H9 (cell line): ENCODE results near the gene CD81. TPM values are rescaled to one million over a fixed set of nuclear protein-coding genes. Genes with fewer than 3 reads are reported as not detected.
A peak's percentile ranks its signal among the peaks of the same experiment; 100 is the strongest.

Source experiments
- DNase-seq: peaks from one replicate; pipeline ENCODE4 v3.0.0-alpha.2; 2017
- H2AFZ ChIP-seq: one replicate; pipeline ENCODE4 v1.6.1; 2013; ENCODE audit warnings: mild to moderate bottlenecking, low read length, control low read depth, moderate library complexity
- H2AK5ac ChIP-seq: 2 replicates; pipeline ENCODE4 v1.6.1; 2013; ENCODE audit warnings: low read length, control low read depth, mixed read lengths; ENCODE audit not compliant: insufficient read length
- H2BK120ac ChIP-seq: one replicate; pipeline ENCODE4 v1.6.1; 2013; ENCODE audit warnings: low read depth, mild to moderate bottlenecking, low read length, control low read depth, inconsistent platforms; ENCODE audit not compliant: poor library complexity, severe bottlenecking
- H2BK12ac ChIP-seq: 2 replicates; pipeline ENCODE4 v1.6.1; 2013; ENCODE audit warnings: low read length, control low read depth, mixed read lengths, low read depth; ENCODE audit not compliant: insufficient read length
- H2BK15ac ChIP-seq: 2 replicates; pipeline ENCODE4 v1.6.1; 2013; ENCODE audit warnings: low read depth, low read length, control low read depth
- H2BK20ac ChIP-seq: one replicate; pipeline ENCODE4 v1.6.1; 2013; ENCODE audit warnings: low read depth, mild to moderate bottlenecking, low read length, control low read depth, inconsistent platforms; ENCODE audit not compliant: poor library complexity, severe bottlenecking
- H2BK5ac ChIP-seq: 2 replicates; pipeline ENCODE4 v1.6.1; 2013; ENCODE audit warnings: low read length, control low read depth, mixed read lengths; ENCODE audit not compliant: insufficient read length
- H3K14ac ChIP-seq: 2 replicates; pipeline ENCODE4 v1.6.1; 2013; ENCODE audit warnings: low read length, control low read depth; ENCODE audit not compliant: insufficient read depth
- H3K18ac ChIP-seq: 2 replicates; pipeline ENCODE4 v1.6.1; 2013; ENCODE audit warnings: low read depth, mild to moderate bottlenecking, mixed read lengths, low read length, control low read depth; ENCODE audit not compliant: insufficient read length
- H3K23ac ChIP-seq: 2 replicates; pipeline ENCODE4 v1.6.1; 2013; ENCODE audit warnings: low read length, control low read depth, mixed read lengths, low read depth; ENCODE audit not compliant: insufficient read length
- H3K23me2 ChIP-seq: 2 replicates; pipeline ENCODE4 v1.6.1; 2013; ENCODE audit warnings: low read depth, mild to moderate bottlenecking, mixed read lengths, low read length, control low read depth; ENCODE audit not compliant: insufficient read length, poor library complexity, severe bottlenecking
- H3K27ac ChIP-seq: 2 replicates; pipeline ENCODE4 v1.5.1; 2013; ENCODE audit warnings: low read length, control low read depth, mixed read lengths, low read depth; ENCODE audit not compliant: insufficient read length
- H3K27me3 ChIP-seq: 2 replicates; pipeline ENCODE4 v1.6.1; 2013; ENCODE audit warnings: low read length, control low read depth, inconsistent platforms; ENCODE audit not compliant: insufficient read depth
- H3K4ac ChIP-seq: 2 replicates; pipeline ENCODE4 v1.6.1; 2013; ENCODE audit warnings: low read depth, mild to moderate bottlenecking, control low read depth, inconsistent platforms, low read length, moderate library complexity
- H3K4me1 ChIP-seq: 2 replicates; pipeline ENCODE4 v1.6.1; 2013; ENCODE audit warnings: low read length, control low read depth, inconsistent platforms; ENCODE audit not compliant: insufficient read depth
- H3K4me2 ChIP-seq: 2 replicates; pipeline ENCODE4 v1.6.1; 2013; ENCODE audit warnings: low read length, control low read depth, mixed read lengths; ENCODE audit not compliant: insufficient read length, insufficient read depth
- H3K56ac ChIP-seq: 2 replicates; pipeline ENCODE4 v1.6.1; 2013; ENCODE audit warnings: low read depth, mild to moderate bottlenecking, mixed read lengths, low read length, control low read depth; ENCODE audit not compliant: insufficient read length
- H3K79me1 ChIP-seq: 2 replicates; pipeline ENCODE4 v1.6.1; 2013; ENCODE audit warnings: low read depth, mild to moderate bottlenecking, moderate library complexity, low read length, control low read depth, inconsistent platforms; ENCODE audit not compliant: insufficient read depth, poor library complexity, severe bottlenecking
- H3K79me2 ChIP-seq: 2 replicates; pipeline ENCODE4 v1.6.1; 2013; ENCODE audit warnings: low read length, control low read depth, inconsistent platforms; ENCODE audit not compliant: insufficient read depth
- H3K9ac ChIP-seq: 2 replicates; pipeline ENCODE4 v1.6.1; 2013; ENCODE audit warnings: low read length, control low read depth, mixed read lengths; ENCODE audit not compliant: insufficient read length; ENCODE audit errors: extremely low read depth
- H3K9me3 ChIP-seq: one replicate; pipeline ENCODE4 v1.6.1; 2013; ENCODE audit warnings: low read depth, low read length, inconsistent platforms; ENCODE audit not compliant: control insufficient read depth
- H3T11ph ChIP-seq: one replicate; pipeline ENCODE4 v1.6.1; 2013; ENCODE audit warnings: mild to moderate bottlenecking, low read length, control low read depth, inconsistent platforms
- H4K20me1 ChIP-seq: one replicate; pipeline ENCODE4 v1.6.1; 2013; ENCODE audit not compliant: control insufficient read depth, insufficient read length, insufficient read depth
- H4K5ac ChIP-seq: 2 replicates; pipeline ENCODE4 v1.6.1; 2013; ENCODE audit warnings: low read depth, mild to moderate bottlenecking, mixed read lengths, low read length, control low read depth; ENCODE audit not compliant: insufficient read length
- H4K8ac ChIP-seq: replicated peaks from 2 replicates; pipeline ENCODE4 v1.6.1; 2013; ENCODE audit warnings: low read length, control low read depth, mixed read lengths, low read depth; ENCODE audit not compliant: insufficient read length
- H4K91ac ChIP-seq: 2 replicates; pipeline ENCODE4 v1.6.1; 2013; ENCODE audit warnings: low read depth, mild to moderate bottlenecking, moderate library complexity, mixed read lengths, low read length, control low read depth; ENCODE audit not compliant: insufficient read length
- H3K27ac Mint-ChIP-seq, 3 experiments: 2 replicates in 2 of 3; 3 replicates in 1 of 3; pipeline ENCODE4 v1.8.0; 2020 to 2021; ENCODE audit warnings: mixed read lengths in 3 of 3, mild to moderate bottlenecking in 1 of 3, moderate library complexity in 1 of 3
- H3K27me3 Mint-ChIP-seq: 2 replicates; pipeline ENCODE4 v1.8.0; 2021; ENCODE audit warnings: low read depth, mild to moderate bottlenecking, moderate library complexity, mixed read lengths
- H3K36me3 Mint-ChIP-seq, 3 experiments: 2 replicates in 2 of 3; 3 replicates in 1 of 3; pipeline ENCODE4 v1.8.0; 2020 to 2021; ENCODE audit warnings: low read depth in 3 of 3, mixed read lengths in 3 of 3; ENCODE audit not compliant: insufficient read depth in 1 of 3
- H3K4me1 Mint-ChIP-seq, 2 experiments: 2 replicates each; pipeline ENCODE4 v1.8.0; 2020; ENCODE audit warnings: mixed read lengths in 2 of 2
- H3K4me3 Mint-ChIP-seq, 2 experiments: 2 replicates in 1 of 2; 3 replicates in 1 of 2; pipeline ENCODE4 v1.8.0; 2020 to 2021; ENCODE audit warnings: mild to moderate bottlenecking in 2 of 2, mixed read lengths in 2 of 2, moderate library complexity in 1 of 2
- H3K9me3 Mint-ChIP-seq, 2 experiments: 2 replicates in 1 of 2; 3 replicates in 1 of 2; pipeline ENCODE4 v1.8.0; 2020; ENCODE audit warnings: mild to moderate bottlenecking in 2 of 2, mixed read lengths in 2 of 2, moderate library complexity in 1 of 2
- CTCF ChIP-seq: fragments of 200-600 bp; sonication (generic); conservative IDR thresholded peaks from 3 replicates; pipeline ENCODE4 v1.8.0; 2021; ENCODE audit warnings: antibody characterized with exemption, mild to moderate bottlenecking
- WGBS: extraction: QIAGEN DNeasy Blood & Tissue Kit; methylation state at CpG from one replicate; pipeline ENCODE4 v1.1.7; 2013; ENCODE audit warnings: missing lambda C conversion rate, low lambda C conversion rate, mixed read lengths; ENCODE audit not compliant: insufficient read length; ENCODE audit errors: extremely low coverage; 5-methylcytosine and 5-hydroxymethylcytosine counted together
- total RNA-seq: library from RNA; stranded (reverse); gene quantifications from 2 replicates; pipeline ENCODE4 v1.2.1, GENCODE V29; 2021

CD81 gene
- total RNA-seq, 1 experiment from 2014 or later = 246 TPM

GRCh38 chr11:2443881-2444820 lies 67.0 kb downstream of the CD81 start, which contains the start of gene TRPM5:
TRPM5 (minus strand) TSS chr11:2444514; CDS start chr11:2423036, 21,478 bp downstream.
- Histone ChIP-seq H3K23me2 (peaks cover 4% of the 10 kb centered on the region), H3T11ph (no peak within 1 kb of the TSS), H3K27ac (no peak within 1 kb of the TSS), H2BK15ac (no peak within 1 kb of the TSS; the same call in 1 of the 2 replicates), H2BK120ac (no peak within 1 kb of the TSS), H3K9ac (no peak within 1 kb of the TSS), H3K9me3 (no peaks in the 10 kb centered on the region), H3K23ac (no peak within 1 kb of the TSS), H4K20me1 (no peaks in the 10 kb centered on the region), H2BK20ac (no peak within 1 kb of the TSS), H4K8ac (no peak within 1 kb of the TSS), H2AK5ac (no peak within 1 kb of the TSS), H3K27me3 (peaks cover 24% of the 10 kb centered on the region; the same call in 1 of the 2 replicates), H3K14ac (no peak within 1 kb of the TSS), H3K79me2 (no peaks in the 10 kb centered on the region), H2BK5ac (no peak within 1 kb of the TSS), H3K18ac (no peak within 1 kb of the TSS), H2BK12ac (no peak within 1 kb of the TSS), H3K79me1 (no peaks in the 10 kb centered on the region), H4K91ac (no peak within 1 kb of the TSS), H4K5ac (no peak within 1 kb of the TSS), H3K56ac (no peak within 1 kb of the TSS), H3K4me1 (no peaks in the 10 kb centered on the region), H3K4me2 (peak within 1 kb of the TSS; percentile 48), H2AFZ (no peak within 1 kb of the TSS), H3K4ac (no peak within 1 kb of the TSS)
- Mint-ChIP-seq H3K9me3 (peaks cover 3 to 10% of the 10 kb centered on the region in 2 experiments; a peak in 3 of 5 replicates), H3K4me1 (peaks cover 0 to 3% of the 10 kb centered on the region in 2 experiments; a peak in 2 of 4 replicates), H3K4me3 (peak within 1 kb of the TSS; percentile 58 to 80), H3K27ac (no peak within 1 kb of the TSS), H3K36me3 (no peaks in the 10 kb centered on the region), H3K27me3 (peaks cover 88% of the 10 kb centered on the region)
- peak; percentile 88 for DNase-seq
- WGBS = no CpG with 5 or more reads among the region's 64 CpGs
- TF ChIP-seq CTCF = 0 out of 3 replicates have a peak, but pooled peaks have one; percentile 16
